ENCODE measurements around the gene CWC15.
"Not testable (repeated sequence)": the region's sequence is repeated elsewhere in the genome, so short reads cannot be mapped to it uniquely, and the experiment has no call there.

The CWC15 gene

DNA sequence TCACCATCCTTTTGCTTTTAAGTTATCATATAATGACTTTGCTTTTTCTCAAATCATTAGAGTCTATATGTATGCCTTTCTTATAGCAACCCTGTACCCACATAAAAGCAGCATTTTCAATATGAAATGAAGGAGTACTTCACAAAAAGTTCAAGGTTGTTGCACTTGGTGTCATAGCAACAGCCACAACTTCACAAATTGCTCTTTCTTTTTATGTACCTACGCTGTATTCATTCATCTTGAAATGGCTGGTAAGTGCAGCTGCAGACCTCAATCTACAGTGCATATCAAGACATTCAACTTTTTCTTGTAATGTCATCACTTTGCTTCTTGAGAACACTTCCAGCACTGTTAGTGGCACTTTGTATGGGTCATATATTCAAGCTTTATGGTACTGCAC, 18.6 kb downstream of the CWC15 start:
- no peak for DNase-seq (ENCODE audit: low read depth, low spot score)

DNA sequence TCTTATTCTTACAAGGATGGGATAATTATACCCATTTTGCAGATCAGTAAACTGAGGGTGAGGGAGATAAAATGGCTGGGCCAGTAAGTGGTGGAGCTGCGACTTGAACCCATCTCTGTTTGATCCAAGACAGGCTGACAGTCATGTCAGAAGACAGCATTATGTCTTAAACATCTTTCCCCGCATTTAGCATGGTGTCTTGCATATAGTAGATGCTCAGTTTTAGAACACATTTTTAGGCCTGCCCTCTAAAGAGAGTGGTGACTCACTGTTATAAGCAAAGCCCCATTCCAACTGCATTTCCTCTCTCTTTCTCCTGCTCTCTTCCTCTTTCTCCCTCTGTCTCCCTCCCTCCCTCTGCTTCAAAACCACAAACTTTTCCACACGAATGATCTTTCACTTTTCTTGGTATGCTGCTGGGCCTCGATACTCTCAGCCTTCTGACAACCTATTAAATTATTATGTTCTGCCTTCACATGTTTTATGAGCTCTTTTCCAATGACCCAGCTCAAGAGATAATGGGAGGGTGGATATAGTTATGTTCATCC, 25.2 kb downstream of the CWC15 start:
- no peak for DNase-seq (ENCODE audit: low read depth, low spot score)

DNA sequence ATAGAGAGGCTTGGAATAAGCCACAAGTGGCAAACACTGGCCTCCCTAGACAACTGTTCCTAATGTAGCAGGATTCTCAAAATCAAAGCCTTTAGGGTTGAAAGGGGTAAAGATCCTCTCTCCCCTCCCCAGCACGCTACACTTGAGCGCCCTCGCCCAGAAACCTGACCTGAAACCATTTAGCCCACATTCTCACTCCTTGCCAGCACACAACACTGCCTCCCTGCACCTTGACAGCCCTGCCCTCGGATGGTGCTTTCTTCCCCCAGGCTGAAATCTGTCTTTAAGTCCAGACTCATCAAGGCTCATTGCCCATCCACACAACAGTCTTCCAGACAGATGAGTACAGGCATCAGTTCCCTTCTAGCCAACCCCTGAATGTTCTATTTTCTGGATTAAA, 26.5 kb downstream of the CWC15 start:
- no peak for DNase-seq (ENCODE audit: low read depth, low spot score)

DNA sequence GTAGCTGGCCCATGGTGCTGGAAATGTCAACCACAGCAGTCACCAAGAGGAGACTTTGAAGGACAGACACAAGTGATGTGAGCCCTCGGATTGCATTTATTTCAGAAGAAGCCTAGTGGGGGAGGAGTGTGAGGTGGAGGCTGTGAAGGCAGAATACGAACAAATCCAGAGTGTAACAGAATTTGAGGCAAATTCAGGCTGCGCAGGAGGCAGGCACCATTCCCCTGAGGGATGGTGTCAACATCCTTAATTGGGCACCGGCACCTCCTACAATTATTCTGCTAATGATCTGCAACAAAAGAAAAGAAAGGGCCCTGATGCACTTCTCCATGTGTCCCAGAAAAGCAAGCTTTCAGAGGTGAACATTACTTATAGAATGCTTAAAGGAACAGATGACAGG, 32.2 kb downstream of the CWC15 start:
- DNase-seq (ENCODE audit: low read depth, low spot score): no peak

DNA sequence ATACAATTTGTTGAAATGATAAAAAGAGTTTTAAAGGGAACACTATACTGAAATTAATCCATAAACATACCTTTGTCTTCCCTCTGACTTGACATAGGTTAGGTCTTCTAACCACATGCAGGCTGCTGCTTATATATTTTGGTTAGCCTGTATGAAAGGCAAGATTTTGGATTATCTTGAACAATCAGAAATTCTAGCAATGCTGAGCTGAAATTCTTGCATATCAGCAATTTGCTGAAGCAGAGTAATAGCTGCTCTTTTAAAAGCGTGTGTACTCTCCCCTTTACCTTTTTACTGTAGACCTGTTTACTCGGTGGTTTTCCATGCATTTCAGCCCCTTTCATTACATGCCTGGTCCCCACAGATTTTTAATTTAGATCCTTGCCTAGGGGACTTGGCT, 34.0 kb downstream of the CWC15 start:
- no peak for DNase-seq (ENCODE audit: low read depth, low spot score)

DNA sequence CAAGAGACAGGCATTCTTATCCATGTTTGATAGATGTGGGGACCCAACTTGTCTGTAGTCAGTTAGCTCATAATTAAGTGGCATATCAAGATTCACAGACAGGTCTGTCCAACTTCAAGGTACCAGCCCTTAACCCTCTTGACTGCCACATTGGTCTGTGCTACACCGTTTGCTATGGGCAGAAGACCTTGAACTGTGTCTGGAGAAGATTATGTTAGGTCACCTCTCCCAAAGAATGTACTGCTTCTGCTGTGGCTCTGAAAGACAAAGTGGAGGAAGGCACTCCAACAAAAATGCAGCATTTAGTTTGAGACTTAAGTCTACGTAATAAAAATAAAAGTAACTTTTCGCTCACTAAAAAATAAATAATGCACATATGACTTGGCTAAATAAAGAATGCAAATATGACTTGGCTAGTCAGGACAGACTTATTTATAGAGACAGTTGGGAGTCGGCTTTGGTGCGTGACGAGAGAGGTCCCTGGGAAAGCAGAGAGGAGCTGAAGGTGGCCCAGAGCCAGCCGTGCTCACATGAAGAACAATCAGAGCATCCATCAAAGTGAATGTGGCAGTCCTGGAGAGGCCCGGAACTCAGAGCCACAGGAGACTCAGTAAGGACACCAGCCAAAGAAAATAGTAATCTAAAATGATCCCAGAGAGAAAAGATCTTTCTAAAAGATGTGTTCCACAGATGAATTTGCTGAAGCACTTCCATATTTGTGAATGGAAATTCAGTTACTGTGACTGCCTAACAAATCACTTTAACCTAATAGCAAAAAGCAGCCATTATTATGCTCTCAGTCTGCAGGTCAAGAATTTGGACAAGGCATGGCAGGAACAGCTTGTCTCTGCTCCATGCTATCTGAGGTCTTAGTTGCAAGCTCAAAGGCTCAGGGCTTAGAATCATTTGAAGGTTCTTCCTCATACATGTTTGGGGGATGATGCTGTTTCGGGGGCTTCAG, 35.0 kb downstream of the CWC15 start:
- DNase-seq (ENCODE audit: low read depth, low spot score): peak; percentile 97

DNA sequence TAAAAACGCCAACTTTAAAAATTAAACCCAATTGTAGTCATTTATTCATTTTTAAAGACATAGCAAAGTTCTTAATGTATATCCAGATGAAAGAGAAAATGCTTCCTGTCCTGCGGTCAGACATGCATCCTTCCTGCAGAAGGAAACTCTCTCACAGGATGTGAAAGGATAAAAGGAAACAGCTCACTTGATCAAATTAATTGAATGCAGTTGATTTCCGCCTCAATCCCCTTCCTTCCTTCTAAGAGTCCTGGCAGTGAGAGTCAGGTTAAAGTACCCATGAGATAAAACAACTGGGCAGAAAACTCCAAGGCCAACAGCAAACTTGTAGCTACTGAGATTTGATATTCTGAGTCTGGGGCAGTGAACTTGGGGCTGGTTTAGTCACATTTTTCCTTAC, 38.5 kb downstream of the CWC15 start:
- DNase-seq (ENCODE audit: low read depth, low spot score): no peak

DNA sequence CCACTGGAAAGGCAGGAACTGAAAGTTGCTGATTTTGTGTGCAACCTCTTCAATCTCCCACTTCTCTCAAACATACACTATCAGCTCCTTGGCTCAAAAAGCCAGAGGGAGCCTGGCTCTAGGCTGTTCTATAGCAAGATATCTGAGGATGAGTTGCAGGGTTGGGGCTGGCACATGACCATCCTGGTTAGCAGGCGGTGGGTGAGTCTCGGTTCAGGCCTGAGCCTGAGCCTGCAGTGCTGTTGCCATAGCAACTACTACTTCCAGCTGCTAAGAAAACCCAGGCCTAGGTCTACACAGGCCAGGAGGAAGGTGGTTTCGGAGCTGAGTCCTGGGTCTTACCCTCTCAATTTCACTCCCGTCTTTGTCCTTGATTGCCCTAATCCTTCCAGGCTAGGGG, 39.0 kb downstream of the CWC15 start:
- DNase-seq (ENCODE audit: low read depth, low spot score): peak; percentile 57

DNA sequence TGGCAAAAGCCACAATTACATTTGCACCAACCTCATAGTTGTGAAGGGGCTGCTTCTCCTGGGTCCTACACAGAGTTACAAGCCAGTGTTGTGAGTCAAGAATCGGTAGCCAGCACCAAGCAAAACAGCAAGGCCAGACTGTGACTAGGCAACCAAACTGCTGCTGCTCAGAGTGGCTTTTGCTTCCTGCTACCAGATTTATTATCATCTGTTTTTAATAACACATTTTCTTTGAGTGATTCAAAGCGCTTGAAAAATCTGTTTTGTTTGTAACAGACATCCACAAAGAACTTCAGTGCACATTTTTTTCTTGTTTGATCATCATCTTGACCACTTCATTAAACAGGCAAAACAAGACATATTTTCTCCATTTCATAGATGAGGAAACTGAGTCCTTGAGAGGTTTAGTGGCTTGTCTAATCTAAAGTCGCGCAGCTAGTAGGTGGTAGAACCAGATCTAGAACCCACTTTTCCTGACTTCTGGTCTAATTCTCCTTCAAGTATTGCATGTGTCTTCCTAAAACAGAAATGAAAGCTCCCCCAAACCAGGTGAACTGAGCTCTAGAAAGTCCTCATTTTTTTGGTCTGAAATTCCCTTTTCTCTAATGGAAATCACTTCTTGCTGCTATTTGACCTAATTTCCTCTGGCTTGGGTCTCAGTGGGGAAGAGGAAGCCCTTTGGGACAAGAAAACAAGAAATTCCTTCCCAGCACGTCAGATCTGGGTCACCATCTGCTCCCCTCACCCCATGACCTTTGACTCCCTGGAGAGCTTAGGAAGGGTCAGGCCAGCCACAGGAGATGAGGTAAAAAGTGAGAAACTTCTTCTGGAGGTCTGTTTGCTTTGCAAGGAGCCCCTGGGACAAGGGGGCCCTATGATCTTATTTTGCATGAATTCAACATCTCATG, 39.9 kb downstream of the CWC15 start:
- DNase-seq (ENCODE audit: low read depth, low spot score): peak; percentile 92

DNA sequence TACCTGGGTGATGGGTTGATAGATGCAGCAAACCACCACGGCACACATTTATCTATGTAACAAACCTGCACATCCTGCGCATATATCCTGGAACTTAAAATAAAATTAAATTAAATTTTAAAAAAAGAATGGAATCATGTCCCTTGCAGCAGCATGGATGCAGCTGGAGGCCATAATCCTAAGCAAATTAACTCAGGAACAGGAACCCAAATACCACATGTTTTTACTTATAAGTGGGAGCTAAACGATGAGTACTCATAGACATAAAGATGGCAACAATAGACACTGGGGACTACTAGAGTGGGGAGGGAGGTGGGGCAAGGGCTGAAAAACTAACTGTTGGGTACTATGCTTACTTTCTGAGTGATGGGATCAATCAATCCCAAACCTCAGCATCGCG, 40.9 kb downstream of the CWC15 start:
- no peak for DNase-seq (ENCODE audit: low read depth, low spot score)

DNA sequence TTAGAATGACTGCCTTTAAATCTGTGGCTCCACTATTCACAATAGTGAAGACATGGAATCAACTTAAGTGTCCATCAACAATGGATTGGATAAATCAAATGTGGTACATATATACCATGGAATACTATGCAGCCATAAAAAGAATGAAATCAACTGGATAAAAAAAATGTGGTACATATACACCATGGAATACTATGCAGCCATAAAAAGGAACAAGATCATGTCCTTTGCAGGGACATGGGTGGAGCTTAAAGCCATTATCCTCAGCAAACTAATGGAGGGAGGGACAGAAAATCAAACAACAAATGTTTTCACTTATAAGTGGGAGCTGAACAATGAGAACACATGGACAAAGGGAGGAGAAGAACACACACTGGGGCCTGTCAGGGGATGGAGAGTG, 41.3 kb downstream of the CWC15 start:
- DNase-seq (ENCODE audit: low read depth, low spot score): not testable (repeated sequence)

DNA sequence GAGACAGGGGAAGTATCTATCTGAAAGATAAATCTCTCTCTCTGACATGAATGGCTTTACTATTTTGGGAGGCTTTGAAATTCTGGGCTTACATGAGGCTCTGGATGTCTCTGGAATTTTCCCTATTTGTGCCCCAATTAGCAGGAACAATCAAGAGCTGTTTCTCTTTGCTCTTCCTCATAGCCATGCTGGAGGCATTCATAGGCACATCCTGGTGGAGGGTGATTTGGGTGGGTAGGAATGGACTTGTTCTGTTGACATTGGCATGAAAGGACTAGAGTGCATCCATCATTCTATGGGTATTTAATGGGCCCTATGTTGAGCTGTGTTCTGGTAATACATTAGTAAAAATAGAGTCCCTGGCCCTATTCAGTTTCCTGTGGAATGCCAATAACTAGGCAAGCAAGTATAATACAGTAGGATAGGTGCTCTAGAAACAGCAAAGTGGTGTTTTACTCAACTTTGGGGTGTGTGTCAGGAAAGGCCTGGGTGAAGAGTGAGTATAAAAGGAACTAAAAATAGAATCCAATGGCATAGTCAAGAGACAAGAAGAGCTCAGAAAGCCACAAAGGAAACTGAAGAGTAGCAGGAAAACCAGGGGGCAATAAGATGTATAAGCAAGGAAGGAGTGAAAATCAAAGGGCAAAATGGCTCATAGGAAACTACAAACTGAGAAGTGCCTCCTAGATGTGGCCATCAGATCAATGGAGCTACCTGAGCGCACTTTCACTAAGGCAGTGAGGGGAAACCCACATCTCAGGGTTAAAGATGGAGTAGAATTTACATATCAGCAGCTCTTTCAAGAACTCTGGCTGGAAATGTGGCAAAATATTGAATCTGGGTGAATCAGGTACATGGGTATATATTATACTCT, 45.0 kb downstream of the CWC15 start:
- no peak for DNase-seq (ENCODE audit: low read depth, low spot score)

DNA sequence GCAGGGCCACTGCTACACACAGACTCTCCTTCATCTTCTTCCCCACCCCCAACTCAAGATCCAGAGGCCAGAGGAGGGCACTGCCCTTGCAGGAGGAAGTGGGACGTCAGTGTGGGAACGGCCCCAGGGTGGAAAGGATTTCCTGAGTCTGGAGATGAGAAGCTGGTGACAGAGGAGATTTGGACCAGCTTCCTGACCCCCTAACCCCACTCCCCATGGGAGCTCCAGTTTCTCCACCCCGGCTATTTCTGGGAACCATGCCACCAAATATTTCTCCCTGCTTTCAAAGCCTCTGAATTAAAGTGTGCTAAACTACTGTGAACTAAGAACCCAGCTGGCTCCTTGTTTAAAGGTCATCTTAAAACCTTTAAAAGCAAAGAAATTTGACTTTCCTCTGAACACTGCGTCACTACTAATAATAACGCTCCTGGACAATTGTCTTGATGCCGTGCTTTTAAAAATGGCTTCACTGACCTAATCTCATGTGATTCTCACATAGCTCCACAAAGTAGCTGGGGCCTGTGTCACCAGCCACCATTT, 46.6 kb downstream of the CWC15 start:
- DNase-seq (ENCODE audit: low read depth, low spot score): peak; percentile 98

DNA sequence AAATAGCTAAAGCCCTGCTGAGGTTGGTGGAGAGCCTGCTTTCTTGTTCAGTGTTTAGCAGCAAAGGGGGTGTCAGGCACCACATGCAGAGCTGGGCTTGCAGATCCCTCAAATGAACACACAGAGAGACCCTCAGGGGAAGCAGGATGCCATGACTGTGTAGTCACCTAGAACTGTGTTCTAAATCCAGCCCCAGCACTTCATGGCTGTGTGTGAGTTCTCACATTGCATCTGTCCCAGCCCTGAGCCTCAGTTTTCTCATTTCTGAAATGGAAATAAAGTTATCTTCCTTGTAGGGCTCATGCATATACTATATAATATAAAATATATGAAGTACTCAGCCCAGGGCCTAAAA, 47.1 kb downstream of the CWC15 start:
- DNase-seq (ENCODE audit: low read depth, low spot score): peak; percentile 32

DNA sequence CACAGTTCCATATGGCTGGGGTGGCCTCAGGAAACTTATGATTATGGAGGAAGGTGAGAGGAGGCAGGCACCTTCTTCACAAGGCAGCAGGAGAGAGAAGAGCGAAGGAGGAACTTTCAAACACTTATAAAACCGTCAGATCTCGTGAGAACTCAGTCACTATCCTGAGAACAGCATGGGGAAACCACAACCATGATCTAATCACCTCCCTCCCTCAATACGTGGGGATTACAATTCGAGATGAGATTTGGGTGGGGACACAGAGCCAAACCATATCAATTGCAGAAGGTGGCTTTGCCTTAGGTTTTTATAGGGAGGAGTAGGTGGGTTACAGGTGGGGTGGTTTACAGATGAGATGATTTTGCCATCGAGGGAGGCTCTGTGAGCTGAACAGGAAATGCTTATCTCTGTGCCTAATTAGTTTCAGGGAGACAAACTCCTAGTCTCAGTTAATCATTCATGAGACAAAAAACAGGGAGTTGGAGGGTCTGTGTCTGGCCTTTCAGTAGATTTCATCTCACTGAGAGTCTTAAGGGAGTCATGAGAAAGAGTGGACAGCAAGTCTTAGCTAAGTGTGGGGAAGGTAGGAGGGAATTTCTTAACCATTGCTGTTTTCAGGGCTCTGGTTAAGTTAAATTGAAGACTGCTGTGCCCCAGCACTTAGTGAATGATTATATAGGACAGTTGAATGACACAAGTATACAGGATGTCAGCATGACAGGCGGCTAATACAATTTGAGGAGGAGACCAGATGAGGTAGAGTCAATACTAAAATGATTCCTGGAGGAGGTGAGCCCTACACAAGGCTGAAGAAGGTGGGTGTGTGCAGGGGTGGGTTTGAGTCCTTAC, 47.7 kb downstream of the CWC15 start:
- no peak for DNase-seq (ENCODE audit: low read depth, low spot score)

DNA sequence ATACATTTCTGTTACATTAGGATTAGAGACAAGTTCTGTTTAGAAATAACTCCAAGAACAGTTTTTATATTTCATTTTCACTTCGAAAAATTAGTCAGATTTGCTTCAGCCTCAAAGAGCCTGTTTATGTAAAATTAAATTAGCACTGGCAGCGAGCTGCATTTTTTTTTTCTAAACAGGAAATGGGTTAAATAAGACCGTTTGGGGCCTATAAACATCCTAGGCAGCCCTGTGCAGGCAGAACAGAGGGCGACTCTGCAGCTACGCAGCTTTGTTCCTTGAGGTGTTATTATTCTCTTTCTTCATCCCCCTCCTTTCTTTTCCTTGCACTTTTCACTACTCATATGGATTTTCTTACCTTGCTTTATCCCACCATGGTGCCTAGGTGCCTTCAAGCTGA, 48.7 kb downstream of the CWC15 start:
- DNase-seq (ENCODE audit: low read depth, low spot score): no peak

DNA sequence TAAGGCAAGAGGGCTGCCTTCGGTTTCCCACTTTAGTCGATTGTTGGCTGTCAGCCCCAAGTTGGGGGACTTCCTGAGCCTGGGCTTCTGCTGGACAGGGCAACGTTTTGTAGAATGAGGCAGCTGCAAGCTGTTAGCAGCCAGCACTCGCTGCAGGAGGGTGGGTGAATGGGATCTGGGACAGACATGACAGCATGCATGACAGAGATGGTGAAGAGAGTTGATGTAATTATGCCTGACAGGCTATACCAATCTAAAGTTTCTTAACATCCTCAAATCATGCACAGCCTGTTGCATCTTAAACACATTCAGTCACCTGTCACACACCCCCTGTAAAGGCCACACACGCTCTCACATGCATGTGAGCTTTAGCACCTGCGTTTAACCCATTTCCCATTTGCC, 49.2 kb downstream of the CWC15 start:
- DNase-seq (ENCODE audit: low read depth, low spot score): no peak

DNA sequence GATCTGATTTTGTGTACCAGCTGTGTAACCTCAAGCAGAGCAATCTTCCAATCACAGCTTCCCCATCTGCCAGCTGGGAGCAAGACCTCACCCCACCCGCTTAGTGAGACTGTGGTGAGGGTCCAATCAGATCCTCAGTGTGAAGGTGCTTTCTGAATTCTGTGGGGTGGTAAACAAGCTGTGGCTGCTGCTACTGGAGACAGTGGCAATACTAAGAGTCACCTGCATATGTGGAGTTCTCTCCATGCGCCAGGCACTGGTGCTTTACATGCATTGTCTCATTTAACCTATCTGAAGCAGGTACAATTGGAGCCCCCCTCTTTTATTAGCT, 50.4 kb downstream of the CWC15 start:
- no peak for DNase-seq (ENCODE audit: low read depth, low spot score)

DNA sequence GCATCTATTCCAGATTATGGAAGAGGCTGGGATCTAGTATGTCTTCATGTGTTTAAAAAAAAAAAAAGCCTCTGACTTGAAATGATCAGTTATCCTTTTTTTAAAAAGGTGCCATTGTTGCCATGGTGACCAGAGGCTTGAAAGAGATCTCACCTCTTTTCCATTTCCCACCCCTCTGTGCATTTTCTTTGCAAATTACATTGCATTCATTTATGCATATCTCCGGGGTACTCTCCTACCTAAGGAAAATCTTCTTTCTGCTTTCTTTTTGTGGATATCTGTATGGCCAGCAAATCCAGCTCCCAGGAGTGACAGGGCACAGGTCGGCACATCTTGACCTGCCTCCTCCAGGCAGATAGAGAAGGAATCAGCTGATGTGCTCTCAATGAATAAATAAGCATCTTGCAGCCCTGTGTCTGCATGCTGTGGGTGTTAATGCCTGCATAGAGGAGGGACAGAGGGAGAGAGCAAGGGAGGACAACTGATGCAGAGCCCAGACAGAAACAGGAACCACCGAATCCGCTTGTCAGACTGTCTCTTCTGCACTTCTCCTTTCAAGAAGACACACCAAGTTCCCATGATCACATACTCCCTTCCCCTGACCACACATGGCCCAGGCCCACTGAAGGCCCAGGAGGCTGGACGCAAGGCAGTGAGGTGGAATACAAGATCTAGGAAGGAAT, 50.9 kb downstream of the CWC15 start:
- DNase-seq (ENCODE audit: low read depth, low spot score): no peak

DNA sequence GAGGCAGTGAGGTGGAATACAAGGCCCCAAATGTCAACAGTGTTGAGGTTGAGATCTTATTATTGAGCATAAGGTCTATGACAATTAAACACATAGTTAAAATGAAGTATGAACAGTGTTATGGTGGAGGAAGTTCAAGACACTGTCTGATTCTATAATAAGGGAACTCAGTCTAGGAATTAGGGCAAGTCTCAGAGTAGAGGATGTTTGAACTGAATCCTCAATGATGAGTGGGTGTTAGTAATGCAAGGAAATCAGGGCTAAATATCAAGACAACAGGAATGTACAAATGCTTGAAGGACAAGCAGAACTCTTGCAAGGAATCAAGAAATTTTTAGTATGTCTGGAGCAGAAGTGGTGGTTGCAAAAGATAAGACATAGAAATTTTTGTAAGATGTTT, 53.0 kb downstream of the CWC15 start:
- no peak for DNase-seq (ENCODE audit: low read depth, low spot score)

All from smooth muscle cell of the brain vasculature (primary cell).